Skin of body (tissue), 2 donors: Measurements from ENCODE around the gene C12orf75. TPM values are rescaled to one million over a fixed set of nuclear protein-coding genes. Genes with fewer than 3 reads are reported as not detected.
A peak's percentile ranks its signal among the peaks of the same experiment; 100 is the strongest.
"Not testable (repeated sequence)": the region's sequence is repeated elsewhere in the genome, so short reads cannot be mapped to it uniquely, and the experiment has no call there.

Source experiments
- DNase-seq: peaks from one replicate; lab custom pipeline; 2025; lab: John Stamatoyannopoulos, UW
- total RNA-seq: library from RNA; depleted of rRNA; stranded (reverse); fragments of >200 nt; gene quantifications from one replicate; pipeline ENCODE4 v1.2.3, GENCODE V29; 2014

C12orf75 gene
- 18.1 TPM for total RNA-seq

DNA sequence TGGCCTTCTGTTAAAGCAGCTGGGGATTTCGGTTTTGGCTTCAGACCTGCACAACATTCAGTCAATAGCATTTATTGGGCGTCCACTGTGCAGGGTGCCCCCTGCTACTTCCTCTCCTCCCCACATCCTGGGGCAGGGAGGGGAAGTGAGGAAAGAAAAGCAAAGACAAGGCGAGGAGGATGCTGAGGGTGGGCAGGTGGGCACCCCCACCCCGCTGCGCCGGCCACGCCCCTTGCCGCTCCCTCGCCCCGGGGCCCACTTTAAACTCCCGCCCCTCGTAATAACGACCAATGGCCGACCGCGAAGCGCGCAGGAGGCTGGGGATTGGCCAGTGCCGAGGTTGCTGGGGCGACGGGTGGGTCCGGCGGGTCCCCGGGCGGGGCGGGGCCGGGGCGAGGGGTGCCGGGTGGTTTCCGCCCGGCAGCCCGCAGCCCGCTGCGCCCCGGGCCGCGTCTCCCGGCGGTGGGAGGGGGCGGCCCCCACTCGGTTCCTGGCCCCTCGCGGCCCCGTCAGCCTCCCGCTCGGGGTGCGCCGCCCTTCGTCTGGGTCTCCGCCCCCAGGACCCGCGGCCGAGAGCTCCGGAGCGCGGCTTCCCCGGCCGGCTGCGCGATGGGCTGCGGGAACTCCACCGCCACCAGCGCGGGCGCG lies at the start of gene C12orf75:
Gene C12orf75, plus strand, starts transcription at position 409 of the 648 bp plus-strand sequence. Its CDS starts 201 bp downstream, at position 610.
- peak; percentile 42 for DNase-seq

DNA sequence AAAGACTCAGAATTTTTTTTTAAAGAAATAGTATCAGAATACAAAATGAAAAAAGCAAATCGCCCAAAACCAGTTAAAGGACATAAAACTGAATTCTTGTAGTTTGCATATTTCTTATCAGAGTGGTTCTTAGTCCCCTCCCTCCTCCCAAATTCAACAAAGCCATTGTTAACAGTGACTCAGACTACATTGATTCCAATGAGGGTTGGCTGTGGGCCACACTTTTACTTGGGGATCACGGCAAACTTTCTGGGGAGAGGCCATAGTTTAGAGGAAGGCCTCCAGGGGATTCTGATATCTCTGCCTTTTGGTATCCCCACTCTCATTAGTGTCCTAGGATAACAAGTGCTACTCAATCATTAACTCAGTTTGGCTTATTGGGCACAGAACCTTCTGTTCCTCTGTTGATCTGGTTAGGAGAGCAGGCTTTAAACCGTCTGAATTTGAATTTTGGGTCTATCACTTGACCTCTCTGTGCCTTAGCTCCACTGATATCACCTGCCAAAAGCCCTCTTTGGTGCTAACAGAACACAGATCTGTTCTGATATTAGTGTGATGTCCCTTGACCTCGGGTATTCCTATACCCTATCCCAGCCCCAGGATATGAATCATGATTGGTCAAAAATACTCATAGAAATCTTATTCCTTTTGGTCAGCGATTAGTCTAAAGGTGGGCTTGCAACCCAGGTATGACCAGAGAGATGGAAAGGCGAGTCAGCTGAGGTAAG lies 49.4 kb upstream of the C12orf75 start:
- no peak for DNase-seq

DNA sequence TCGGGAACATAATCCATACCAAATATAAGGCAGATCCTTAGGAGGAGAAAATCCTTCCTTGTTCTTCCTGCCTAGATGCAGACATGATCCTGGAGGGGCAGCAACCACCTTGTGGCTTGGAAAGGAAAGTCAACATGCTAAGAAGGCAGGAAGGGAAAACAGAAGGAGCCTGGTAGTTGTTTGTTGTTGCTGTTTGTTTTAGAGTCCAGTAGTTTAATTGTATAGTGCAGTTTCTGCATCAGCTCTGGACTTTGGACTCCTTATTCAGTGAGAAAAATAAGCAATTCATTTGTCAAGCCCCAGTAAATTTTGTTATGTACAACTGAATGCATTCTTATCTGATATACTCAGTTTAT lies 48.8 kb upstream of the C12orf75 start:
- no peak for DNase-seq

DNA sequence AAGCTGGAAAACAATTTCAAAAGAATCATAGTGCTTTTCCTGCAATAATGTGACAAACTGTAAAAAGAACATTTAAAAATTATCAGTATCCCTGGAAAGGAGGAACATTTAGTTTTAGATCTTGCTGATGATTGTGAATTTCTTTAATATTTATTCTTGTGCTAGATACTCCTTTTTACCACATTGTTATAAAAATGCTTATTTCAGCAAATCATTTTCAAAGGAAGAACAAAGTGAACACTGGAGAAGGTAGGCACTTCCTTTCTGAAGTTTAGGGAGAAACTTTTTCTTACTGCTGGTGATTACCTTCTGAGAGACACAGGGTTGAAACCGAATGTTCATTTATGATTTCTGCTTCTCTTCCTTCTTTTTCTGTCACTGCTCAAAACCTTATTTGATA lies 45.1 kb upstream of the C12orf75 start:
- no peak for DNase-seq

DNA sequence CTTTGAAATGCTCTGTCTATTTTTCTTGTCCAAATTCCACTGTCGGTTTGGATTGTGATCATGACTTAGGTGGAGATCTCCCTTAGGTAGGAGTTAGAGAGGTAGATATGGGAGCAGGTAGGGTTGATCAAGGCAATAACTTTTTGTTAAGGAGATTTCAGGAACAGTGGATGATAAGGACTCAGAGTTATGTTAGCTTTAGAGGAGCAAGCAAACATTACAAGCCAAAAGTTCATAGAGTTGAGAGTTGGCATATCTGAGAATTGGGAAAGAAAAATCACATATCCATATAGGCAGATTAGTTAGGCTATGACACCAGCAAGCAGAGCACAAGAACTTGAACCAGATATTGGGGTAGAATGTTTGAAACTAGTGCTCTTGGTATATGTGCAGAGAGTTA lies 43.1 kb upstream of the C12orf75 start:
- no peak for DNase-seq

DNA sequence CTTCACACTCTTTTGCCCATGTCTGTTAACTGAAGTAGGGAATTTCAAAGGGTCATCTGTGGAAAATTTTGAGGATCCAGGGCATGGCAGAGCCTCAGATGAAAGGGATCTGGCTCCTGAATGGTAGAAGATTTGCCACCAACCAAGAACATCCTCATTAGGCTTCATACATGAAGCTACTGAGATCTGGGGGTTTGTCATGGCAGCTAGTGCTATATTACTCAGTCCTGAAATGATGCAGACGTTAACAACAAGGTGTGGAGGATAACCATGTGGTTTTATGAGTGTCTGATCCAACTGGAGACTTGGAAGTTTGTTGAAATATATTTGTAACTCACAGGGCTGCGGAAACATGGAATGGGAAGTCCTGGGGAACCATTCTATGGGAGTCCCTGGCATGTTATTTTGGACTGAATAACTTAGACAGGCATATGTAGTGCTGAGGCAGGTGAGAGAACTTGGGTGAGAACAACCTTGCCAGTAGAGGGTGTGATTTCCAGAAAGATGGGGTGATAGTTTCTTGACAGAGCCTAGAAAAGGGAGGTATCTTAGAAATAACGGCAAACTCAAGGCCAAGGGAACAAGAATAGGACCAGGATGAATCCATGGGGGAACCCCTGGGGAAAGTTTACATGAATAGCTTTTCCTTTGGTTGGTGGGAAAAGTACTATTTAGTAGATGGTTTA lies 42.0 kb upstream of the C12orf75 start:
- DNase-seq, result no peak

DNA sequence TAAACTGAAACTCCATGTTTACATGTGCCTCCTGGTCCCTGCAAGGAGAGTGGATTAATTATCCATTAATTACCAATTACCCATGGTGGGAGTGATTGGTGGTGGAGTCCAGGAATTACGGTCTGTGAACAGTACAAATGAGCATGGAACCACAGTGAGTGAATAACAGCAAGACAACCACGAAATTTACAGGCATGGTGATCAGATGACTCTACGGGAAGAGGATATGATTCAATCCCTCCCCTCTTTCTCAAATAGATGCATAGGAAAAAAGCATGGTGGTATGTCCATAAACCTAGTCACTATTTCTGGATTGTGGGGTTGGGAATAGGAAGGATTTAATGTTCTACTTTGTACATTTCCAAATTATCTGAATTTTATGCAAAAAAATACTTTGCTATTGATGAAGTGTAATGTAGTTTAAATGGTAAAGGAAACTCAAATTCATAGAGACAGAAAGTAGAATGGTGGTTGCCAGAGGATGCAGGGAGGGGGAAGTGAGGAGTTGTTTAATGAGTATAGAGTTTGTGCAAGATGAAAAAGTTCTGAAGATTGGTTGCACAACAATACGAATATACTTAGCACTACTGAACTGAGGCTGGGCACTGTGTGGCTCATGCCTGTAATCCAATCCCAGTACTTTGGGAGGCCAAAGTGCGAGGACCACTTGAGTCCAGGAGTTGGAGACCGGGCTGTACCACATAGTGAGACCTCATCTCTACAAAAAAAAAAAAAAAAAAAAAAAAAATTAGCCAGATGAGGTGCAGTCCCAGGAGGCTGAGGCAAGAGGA lies 41.2 kb upstream of the C12orf75 start:
- DNase-seq, result no peak

DNA sequence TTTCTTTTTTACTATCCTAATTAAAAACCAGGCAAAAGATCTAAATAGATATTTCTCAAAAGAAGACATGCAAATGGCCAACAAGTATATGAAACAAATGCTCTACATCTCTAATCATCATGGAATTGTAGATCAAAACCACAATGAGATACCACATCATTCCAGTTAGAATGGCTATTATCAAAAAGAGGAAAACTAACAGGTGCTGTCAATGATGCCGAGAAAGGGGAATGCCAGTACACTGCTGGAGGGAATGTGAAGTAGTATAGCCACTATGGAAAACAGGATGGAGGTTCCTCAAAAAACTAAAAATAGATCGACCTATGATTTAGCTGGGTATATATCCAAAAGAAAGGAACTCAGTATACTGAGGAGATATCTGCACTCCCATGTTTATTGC lies 39.0 kb upstream of the C12orf75 start:
- no peak for DNase-seq

DNA sequence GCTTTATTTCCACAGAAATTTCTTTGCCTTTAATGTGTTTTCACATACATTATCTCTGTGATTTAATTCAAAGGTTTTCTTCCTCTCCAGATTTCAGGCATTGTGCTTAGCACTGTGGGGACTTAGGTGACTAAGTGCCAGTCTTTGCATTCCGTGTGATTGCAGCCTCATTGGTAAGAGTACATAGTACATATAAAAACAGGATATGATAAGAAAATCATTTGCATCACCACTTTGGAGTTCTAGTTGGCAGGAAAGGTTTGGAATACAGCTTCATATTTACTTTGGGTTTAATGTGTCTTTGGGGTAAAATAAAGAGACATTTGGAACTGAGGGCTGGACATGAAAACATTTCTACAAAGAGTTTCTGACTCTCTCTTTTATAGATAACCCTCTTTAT lies 37.8 kb upstream of the C12orf75 start:
- DNase-seq, result no peak

DNA sequence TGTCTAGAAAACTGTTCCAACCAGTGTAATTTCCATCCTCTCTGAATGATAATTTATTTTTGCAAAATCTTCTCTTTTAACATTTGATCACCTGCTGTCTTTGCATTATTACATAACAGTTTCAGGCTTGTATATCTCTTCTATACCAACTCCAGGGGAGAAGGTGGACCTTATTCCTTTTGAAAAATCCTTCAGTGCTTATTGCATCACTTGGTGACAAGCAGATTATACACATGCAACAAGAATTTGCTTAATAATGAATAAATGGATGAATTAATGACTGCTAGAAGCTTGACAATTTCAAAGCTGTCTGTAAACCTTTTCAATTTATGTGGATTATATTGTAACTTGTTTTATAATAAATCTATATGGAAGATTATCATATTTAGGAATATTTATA lies 37.3 kb upstream of the C12orf75 start:
- no peak for DNase-seq

DNA sequence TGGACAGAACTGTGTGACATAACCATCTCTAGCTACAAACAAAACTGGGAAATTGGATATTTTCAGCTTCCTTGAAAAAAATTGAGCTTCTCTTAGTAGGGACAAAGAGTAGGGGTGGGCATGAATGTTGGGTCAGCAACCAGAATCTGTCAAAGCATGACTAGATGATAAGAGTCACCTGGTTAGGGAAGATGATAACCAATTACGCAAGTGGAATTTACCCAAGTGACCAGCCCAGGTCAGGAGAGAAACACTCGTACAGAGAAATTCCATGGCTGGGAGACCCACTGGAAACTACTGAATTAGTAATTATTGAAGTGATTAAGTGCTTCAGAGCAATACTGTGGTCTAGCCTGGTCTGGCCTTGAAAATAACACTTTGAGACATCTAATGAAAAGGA lies 36.3 kb upstream of the C12orf75 start:
- DNase-seq, result no peak

DNA sequence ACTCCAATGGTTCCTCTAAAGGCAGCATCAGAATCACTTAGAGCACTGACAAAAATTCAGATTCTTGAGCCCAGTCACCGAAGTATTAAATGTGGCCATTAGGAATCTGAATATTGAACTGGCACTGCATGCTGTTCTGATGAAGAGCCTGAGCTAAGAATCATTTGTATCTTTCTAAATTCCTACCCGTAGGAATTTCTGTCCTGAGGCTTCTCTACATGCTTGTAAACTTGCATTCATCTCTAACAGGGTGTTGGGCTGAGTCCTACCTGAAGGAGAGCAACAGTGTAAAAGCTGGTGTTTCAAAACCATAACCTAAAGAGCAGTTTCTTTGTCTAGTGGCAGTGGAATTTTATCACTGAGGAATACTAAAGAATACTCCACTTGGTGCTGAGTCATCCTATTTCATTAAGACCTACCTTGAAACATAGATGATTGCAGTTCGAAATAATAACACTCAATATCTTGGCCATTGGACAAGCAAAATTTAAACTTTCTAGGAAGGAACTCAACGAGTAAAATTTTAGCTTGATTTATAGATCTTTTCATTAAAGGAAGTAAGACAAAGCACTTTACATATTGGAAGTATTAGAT lies 35.5 kb upstream of the C12orf75 start:
- DNase-seq, result no peak

DNA sequence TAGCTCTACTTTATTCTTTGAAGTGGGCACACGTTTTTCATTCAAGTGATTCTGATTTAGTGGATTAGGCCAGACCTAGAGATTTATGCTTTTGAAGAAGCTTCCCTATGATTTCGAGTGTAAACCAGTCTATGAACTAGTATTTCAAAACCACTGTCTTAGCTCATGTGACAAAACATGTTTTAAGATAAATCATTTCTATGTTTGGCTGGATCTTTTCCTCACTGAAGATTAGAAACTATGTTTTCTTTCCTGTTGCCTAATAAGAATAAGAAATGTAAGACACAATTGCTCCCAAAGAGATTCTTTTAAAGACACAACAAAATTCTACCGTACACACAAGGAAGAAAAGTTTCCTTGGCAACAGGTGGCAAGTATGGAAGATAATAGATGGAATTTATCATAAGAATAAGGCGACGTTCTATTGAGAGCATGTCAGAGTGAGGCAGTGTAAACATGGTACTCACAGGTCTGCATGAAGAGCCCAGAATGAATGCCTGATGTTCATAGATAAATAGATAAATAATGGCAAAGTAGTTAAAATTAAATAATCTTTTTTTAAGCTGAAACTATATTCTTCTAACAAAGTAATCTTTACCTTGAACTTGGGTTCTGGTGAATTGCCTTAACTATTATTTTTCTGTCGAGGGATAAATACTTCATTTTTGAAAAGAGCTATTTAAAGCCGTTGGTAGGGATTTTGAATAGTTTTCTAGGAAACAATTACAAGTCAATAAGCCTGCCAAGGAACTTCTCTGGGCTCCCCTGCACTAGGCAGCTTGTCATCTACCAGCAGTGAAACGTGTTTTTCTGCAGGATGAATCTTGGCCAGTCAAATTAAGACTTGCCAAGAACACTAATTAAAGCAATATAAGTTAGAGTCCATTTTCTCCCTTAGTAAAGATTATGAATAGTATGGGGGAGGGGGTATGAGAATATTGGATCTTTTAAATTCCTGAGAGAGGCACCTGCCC lies 34.1 kb upstream of the C12orf75 start:
- DNase-seq, result no peak

DNA sequence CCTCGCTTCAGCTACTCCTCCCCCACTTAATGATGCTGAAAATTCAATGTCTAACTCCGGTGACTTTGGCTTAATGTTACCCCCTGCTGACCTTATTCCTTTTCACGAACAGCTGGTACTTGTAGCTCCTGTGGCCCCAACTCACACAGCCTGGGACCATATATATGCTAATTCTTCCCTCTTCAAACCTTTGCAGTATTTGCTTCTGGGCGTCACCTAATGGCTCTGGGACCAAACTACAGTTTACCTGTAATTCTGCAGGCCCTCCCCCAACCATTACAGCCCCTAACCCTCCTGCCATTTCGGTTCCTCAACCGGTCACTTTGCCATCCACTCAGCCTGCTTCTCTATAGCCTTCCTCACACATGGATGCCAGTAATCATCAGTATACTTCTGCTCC lies 29.6 kb upstream of the C12orf75 start:
- DNase-seq, result no peak

DNA sequence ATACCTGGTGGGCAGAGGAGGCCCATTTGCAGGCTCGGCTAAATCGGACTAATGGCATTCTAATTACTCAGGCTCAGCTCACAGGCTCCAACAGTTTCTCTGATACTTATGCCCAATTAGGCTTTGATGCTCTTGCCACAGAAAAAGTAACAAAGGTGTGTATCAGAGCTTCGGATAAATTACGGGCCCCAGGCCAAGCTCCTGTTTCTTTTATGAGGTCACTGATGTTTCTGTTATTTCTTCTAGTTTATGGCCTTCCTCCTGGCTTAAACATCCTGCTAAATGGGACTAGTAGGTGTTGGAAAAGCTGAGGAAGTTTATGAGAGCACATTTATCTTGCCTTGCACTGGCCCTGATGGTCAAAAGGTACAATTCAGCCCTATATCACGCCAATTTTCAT lies 28.8 kb upstream of the C12orf75 start:
- no peak for DNase-seq

DNA sequence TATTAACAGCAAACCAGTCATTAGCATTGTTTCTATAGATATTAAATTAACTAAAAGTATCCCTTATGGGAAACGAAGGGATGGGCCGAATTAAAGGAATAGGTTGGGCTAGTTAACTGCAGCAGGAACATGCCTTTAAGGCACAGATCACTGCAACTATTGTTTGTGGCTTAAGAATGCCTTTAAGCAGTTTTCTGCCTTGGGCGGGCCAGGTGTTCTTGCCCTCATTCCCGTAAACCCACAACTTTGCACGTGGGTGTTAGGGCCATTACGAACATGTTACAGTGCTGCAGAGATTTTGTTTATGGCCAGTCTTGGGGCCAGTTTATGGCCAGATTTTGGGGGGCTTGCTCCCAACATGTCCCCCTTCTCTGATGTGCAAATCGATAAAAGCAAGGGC lies 27.5 kb upstream of the C12orf75 start:
- DNase-seq, result not testable (repeated sequence)

DNA sequence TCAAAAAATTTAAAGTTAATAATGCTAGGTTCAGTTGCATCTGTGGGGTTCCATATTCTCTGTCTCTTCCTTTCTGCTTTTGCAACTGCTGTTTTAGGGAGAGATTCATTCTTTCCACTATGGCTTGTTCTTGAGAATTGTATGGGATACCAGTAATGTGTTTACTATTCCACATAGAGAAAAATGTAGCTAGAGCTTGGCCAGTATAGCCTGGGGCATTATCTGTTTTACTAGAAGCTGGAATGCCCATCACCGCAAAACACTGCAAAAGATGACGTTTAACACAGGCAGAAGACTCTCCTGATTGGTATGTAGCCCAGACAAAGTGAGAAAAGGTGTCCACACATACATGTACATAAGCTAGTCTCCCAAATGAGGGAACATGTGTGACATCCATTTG lies 25.9 kb upstream of the C12orf75 start:
- not testable (repeated sequence) for DNase-seq

DNA sequence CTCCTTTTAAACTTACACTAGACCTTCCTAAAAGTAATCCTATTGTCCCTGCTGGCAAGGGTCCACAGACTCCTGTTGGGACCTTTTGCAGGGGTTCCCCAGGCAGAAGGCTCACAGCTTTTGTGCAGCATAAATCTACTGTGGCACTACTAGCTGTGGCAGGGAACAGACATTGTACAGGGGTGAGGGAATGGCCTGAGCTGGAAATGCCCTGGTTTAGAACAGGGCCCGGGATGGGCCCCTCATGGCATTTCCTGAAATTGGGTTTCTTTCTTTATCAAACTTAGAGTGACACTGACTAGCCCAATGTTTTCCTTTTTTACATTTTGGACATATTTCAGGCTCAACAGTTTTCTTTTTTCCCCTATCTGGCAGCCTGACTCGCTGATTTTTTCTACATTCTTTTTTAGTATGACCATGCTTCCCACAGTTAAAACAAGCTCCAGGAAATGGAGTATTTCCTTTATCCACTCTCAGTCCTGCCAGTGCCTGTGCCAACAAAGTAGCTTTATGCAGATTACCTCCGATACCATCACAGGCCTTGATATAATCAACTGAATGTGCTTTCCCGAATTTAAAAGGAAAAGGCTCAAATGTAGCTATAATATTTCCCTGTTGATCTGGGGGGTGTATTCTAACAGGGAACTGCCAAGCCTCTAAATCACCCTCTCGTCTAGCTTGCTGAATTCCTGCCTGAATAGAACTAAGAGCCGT lies 22.7 kb upstream of the C12orf75 start:
- not testable (repeated sequence) for DNase-seq

DNA sequence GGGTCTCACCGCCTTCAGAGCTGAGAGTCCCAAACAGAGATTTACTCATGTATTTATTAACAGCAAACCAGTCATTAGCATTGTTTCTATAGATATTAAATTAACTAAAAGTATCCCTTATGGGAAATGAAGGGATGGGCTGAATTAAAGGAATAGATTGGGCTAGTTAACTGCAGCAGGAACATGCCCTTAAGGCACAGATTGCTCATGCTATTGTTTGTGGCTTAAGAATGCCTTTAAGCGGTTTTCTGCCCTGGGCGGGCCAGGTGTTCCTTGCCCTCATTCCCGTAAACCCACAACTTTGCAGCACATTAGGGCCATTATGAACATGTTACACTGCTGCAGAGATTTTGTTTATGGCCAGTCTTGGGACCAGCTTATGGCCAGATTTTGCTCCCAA lies 21.7 kb upstream of the C12orf75 start:
- not testable (repeated sequence) for DNase-seq

DNA sequence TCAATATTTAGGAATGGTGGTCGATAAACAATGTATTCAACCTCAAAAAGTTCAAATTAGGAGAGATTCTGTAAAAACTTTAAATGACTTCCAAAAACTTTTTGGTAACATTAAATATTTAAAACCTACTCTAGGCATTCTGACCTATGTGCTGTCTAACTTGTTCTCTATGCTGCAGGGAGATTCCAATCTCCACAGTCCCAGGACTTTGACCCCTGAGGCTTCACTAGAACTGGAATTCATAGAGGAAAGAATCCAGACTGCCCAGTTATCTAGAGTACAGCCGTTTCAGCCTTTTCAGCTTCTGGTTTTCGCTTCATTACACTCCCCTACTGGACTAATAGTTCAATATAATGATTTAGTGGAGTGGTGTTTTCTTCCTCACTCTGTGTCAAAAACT lies 21.1 kb upstream of the C12orf75 start:
- not testable (repeated sequence) for DNase-seq
